ENCODE data around the gene GSC2.

GSC2 gene

GRCh38 chr22:19149991-19150390, at the start of gene GSC2:
TSS of gene GSC2 (minus strand) at chr22:19150292. CDS start at chr22:19150283, 9 bp downstream.
- no peak for DNase-seq (ENCODE audit: low read depth)

- no peak for DNase-seq (ENCODE audit: low read depth)
Measured at GRCh38 chr22:19199479-19199878, 49.4 kb upstream of the GSC2 start.

GRCh38 chr22:19197997-19198865, 48.1 kb upstream of the GSC2 start:
- DNase-seq (ENCODE audit: low read depth) = no peak

GRCh38 chr22:19196841-19197612, 46.9 kb upstream of the GSC2 start:
- DNase-seq (ENCODE audit: low read depth) = no peak

- no peak for DNase-seq (ENCODE audit: low read depth)
Measured at GRCh38 chr22:19195796-19196731, 46.0 kb upstream of the GSC2 start.

- no peak for DNase-seq (ENCODE audit: low read depth)
Measured at GRCh38 chr22:19194766-19195536, 44.9 kb upstream of the GSC2 start.

GRCh38 chr22:19193879-19194278, 43.8 kb upstream of the GSC2 start:
- DNase-seq (ENCODE audit: low read depth) = no peak

GRCh38 chr22:19187716-19188563, 37.8 kb upstream of the GSC2 start:
- no peak for DNase-seq (ENCODE audit: low read depth)

- DNase-seq (ENCODE audit: low read depth) = no peak
Measured at GRCh38 chr22:19184276-19184997, 34.3 kb upstream of the GSC2 start.

- no peak for DNase-seq (ENCODE audit: low read depth)
Measured at GRCh38 chr22:19183216-19183615, 33.1 kb upstream of the GSC2 start.

GRCh38 chr22:19182472-19183157, 32.5 kb upstream of the GSC2 start:
- DNase-seq (ENCODE audit: low read depth) = no peak

GRCh38 chr22:19181786-19182471, 31.8 kb upstream of the GSC2 start:
- DNase-seq (ENCODE audit: low read depth) = no peak

- DNase-seq (ENCODE audit: low read depth) = no peak
Measured at GRCh38 chr22:19180740-19181410, 30.8 kb upstream of the GSC2 start.

GRCh38 chr22:19180234-19180633, 30.1 kb upstream of the GSC2 start:
- DNase-seq (ENCODE audit: low read depth) = no peak

GRCh38 chr22:19179497-19180048, 29.5 kb upstream of the GSC2 start:
- no peak for DNase-seq (ENCODE audit: low read depth)

- peak; percentile 88 for DNase-seq (ENCODE audit: low read depth)
Measured at GRCh38 chr22:19178657-19179496, 28.8 kb upstream of the GSC2 start, which contains the start of gene SLC25A1. TSS of gene SLC25A1 (minus strand) at chr22:19178736. CDS start at chr22:19178673, 63 bp downstream.
